Thyroid gland (tissue), 4 donors: ENCODE data around the gene CCR8.

Experiments
- CTCF ChIP-seq, 6 experiments: fragments of 200-600 bp in 3 of 6; fragments of 450-650 bp in 3 of 6; sonication (generic) in 3 of 6; IDR thresholded peaks; one replicate each; pipeline ENCODE4 v1.5.1; 2016 to 2019; ENCODE audit warnings: antibody characterized with exemption in 6 of 6, mild to moderate bottlenecking in 2 of 6, inconsistent platforms in 1 of 6, moderate library complexity in 1 of 6
- POLR2A ChIP-seq, 2 donors: fragments of 450-650 bp; IDR thresholded peaks; one replicate each; pipeline ENCODE4 v1.6.1; 2017; ENCODE audit warnings: antibody characterized with exemption in 2 of 2, mild to moderate bottlenecking in 2 of 2, moderate library complexity in 1 of 2

DNA sequence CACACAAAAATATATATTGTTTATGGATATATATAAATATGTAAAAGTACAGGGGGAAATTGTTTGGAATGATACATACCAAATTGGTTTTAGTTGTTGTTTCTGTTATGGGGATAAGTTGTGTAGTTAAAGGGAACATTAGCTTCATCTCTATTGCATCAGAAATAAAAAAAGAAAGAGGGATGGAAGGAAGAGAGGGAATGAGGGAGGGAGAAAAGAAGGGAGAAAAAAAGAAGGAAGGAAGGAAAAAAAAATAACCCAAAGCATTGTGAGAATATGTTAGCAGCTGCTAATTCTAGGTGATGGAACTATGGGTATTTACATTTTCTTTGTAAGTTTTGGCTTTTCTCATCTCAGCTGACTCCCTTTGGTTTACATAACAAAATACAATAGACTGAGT is 1.3 kb downstream of the CCR8 start:
- no peak for TF ChIP-seq CTCF (IDR thresholded peaks at IDR 0.05)
- TF ChIP-seq POLR2A (IDR thresholded peaks at IDR 0.05), result no peak
